ENCODE results near the gene KSR1.

KSR1 gene

GRCh38 chr17:27512511-27513346, 56.5 kb downstream of the KSR1 start:
- TF ChIP-seq CTCF (IDR thresholded peaks at IDR 0.05; ENCODE audit: low read depth, low read length) = no peak
- no peak overlapping the region for H3K4me3 ChIP-seq (ENCODE audit: low read depth, low read length)

- no peak for TF ChIP-seq CTCF (IDR thresholded peaks at IDR 0.05; ENCODE audit: low read depth, low read length)
- H3K4me3 ChIP-seq (ENCODE audit: low read depth, low read length) = no peak overlapping the region
Observed at GRCh38 chr17:27513849-27514248, 57.6 kb downstream of the KSR1 start.

GRCh38 chr17:27514595-27515413, 58.6 kb downstream of the KSR1 start:
- no peak overlapping the region for H3K4me3 ChIP-seq (ENCODE audit: low read depth, low read length)
- TF ChIP-seq CTCF (IDR thresholded peaks at IDR 0.05; ENCODE audit: low read depth, low read length) = no peak

- TF ChIP-seq CTCF (IDR thresholded peaks at IDR 0.05; ENCODE audit: low read depth, low read length) = no peak
- H3K4me3 ChIP-seq (ENCODE audit: low read depth, low read length) = no peak overlapping the region
Observed at GRCh38 chr17:27518048-27518447, 61.8 kb downstream of the KSR1 start.

- H3K4me3 ChIP-seq (ENCODE audit: low read depth, low read length) = no peak overlapping the region
- no peak for TF ChIP-seq CTCF (IDR thresholded peaks at IDR 0.05; ENCODE audit: low read depth, low read length)
Observed at GRCh38 chr17:27518545-27519521, 62.6 kb downstream of the KSR1 start.

- no peak overlapping the region for H3K4me3 ChIP-seq (ENCODE audit: low read depth, low read length)
- TF ChIP-seq CTCF (IDR thresholded peaks at IDR 0.05; ENCODE audit: low read depth, low read length) = no peak
Observed at GRCh38 chr17:27519550-27519949, 63.3 kb downstream of the KSR1 start.
